ENCODE results near the gene TLE7.

TLE7 gene

GRCh38 chr16:71436473-71436872, 5.4 kb downstream of the TLE7 start:
- Mint-ChIP-seq H3K4me1 (peaks cover 6 to 7% of the 10 kb centered on the region in 2 donors), H3K9me3 (peaks cover 0 to 2% of the 10 kb centered on the region in 2 donors), H3K27me3 (peaks cover 37 to 58% of the 10 kb centered on the region in 2 donors), H3K27ac (no peak overlapping the region), H3K4me3 (no peak overlapping the region), H3K36me3 (no peaks in the 10 kb centered on the region)
- ATAC-seq (replicated peaks) = no peak
- DNase-seq = no peak

- DNase-seq (no peak), ATAC-seq (replicated peaks) (no peak)
- Mint-ChIP-seq H3K27ac (no peak overlapping the region), H3K27me3 (peaks cover 30 to 63% of the 10 kb centered on the region in 2 donors), H3K4me1 (no peaks in the 10 kb centered on the region), H3K36me3 (no peaks in the 10 kb centered on the region), H3K4me3 (no peak overlapping the region), H3K9me3 (peaks cover 2 to 3% of the 10 kb centered on the region in 2 donors)
These were observed 8.9 kb downstream of the TLE7 start for GRCh38 chr16:71432906-71433305.

GRCh38 chr16:71431991-71432390, 9.9 kb downstream of the TLE7 start:
- ATAC-seq (replicated peaks) = no peak
- H3K4me3 Mint-ChIP-seq = no peak overlapping the region
- H3K9me3 Mint-ChIP-seq = peaks cover 2 to 3% of the 10 kb centered on the region in 2 donors
- DNase-seq = no peak
- H3K27me3 Mint-ChIP-seq = peaks cover 25 to 62% of the 10 kb centered on the region in 2 donors
- H3K4me1 Mint-ChIP-seq = no peaks in the 10 kb centered on the region
- H3K36me3 Mint-ChIP-seq = no peaks in the 10 kb centered on the region
- no peak overlapping the region for H3K27ac Mint-ChIP-seq

- no peak for DNase-seq
- no peak overlapping the region for H3K27ac Mint-ChIP-seq
- peaks cover 2 to 3% of the 10 kb centered on the region in 2 donors for H3K9me3 Mint-ChIP-seq
- no peak overlapping the region for H3K4me3 Mint-ChIP-seq
- ATAC-seq (replicated peaks) = no peak
- peaks cover 33 to 63% of the 10 kb centered on the region in 2 donors for H3K27me3 Mint-ChIP-seq
- no peaks in the 10 kb centered on the region for H3K36me3 Mint-ChIP-seq
- peaks cover 4 to 5% of the 10 kb centered on the region in 2 donors for H3K4me1 Mint-ChIP-seq
These were observed 10.7 kb downstream of the TLE7 start for GRCh38 chr16:71431176-71431575.

DNA sequence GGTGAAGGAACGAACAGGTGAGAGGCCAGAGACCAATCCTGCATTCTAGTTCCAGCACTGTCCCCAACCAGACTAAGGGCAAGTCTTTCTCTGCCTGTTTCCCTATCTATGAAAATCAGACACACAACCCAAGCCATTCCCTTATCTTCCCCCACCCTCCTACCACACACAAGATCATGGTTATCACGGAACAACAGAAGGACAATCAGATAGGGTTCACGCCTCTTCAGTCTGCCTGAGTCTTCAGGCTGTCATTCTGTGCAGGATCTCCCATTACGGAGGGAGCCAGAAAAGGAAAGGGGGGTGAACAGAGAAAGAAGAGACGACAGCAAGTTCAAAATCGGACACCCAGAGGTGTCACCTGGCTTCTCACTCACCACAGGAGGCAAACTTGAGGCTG, 11.1 kb downstream of the TLE7 start:
- no peak for ATAC-seq (replicated peaks)
- Mint-ChIP-seq H3K4me1 (peaks cover 9% of the 10 kb centered on the region in 2 donors), H3K9me3 (peaks cover 2 to 3% of the 10 kb centered on the region in 2 donors), H3K27me3 (peaks cover 37 to 67% of the 10 kb centered on the region in 2 donors), H3K27ac (no peak overlapping the region), H3K4me3 (no peak overlapping the region), H3K36me3 (no peaks in the 10 kb centered on the region)
- DNase-seq = no peak

DNA sequence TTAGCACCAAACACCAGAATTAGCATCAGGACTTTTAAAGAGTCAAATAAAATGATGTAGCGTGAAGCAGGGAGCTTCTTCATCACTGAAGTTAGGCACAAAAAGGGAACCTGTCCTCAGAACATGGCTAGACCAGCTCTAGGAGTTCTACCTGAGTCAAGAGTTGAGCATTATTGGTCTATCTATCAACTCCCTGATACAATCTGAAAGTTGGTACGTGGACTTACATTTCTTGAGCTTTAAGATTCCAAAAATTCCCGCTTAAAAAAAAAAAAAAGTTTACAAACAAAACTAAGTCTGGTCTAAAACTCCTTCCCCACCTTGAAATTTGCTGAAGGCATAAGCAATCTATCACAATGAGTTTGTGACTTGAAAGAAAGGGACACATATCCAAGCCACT, 12.3 kb downstream of the TLE7 start:
- no peak for DNase-seq
- Mint-ChIP-seq H3K4me1 (peaks cover 9 to 11% of the 10 kb centered on the region in 2 donors), H3K27ac (no peak overlapping the region), H3K27me3 (peaks cover 49 to 79% of the 10 kb centered on the region in 2 donors), H3K4me3 (no peak overlapping the region), H3K9me3 (peaks cover 2 to 3% of the 10 kb centered on the region in 2 donors), H3K36me3 (no peaks in the 10 kb centered on the region)
- ATAC-seq (replicated peaks) = no peak

GRCh38 chr16:71428883-71429282, 13.0 kb downstream of the TLE7 start:
- H3K4me1 Mint-ChIP-seq = peaks cover 9 to 11% of the 10 kb centered on the region in 2 donors
- H3K27ac Mint-ChIP-seq = no peak overlapping the region
- DNase-seq (no peak), ATAC-seq (replicated peaks) (no peak)
- H3K27me3 Mint-ChIP-seq = peaks cover 56 to 85% of the 10 kb centered on the region in 2 donors
- H3K4me3 Mint-ChIP-seq = no peak overlapping the region
- no peaks in the 10 kb centered on the region for H3K36me3 Mint-ChIP-seq
- H3K9me3 Mint-ChIP-seq = peaks cover 2 to 3% of the 10 kb centered on the region in 2 donors

DNA sequence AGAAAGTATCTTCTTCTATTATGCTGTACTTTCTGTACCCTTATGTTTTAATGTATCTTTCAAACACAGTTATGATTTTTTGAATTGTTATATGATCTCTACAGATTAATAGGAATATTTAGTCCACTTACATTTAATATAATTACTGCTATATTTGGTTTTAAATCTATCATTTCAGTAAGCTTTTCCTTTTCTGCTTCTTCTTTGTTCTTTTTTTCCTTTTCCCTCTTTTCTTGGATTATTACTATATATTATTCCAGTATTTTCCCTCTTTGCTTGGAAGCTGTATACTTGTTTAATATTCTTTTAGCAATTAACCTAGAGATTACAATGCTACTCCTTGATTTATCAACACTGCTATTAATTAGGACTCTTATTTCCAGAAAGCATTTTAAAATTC, 13.5 kb downstream of the TLE7 start:
- H3K4me1 Mint-ChIP-seq = peaks cover 9 to 11% of the 10 kb centered on the region in 2 donors
- DNase-seq = no peak
- H3K9me3 Mint-ChIP-seq = peaks cover 2 to 3% of the 10 kb centered on the region in 2 donors
- H3K27ac Mint-ChIP-seq = no peak overlapping the region
- peaks cover 58 to 86% of the 10 kb centered on the region in 2 donors for H3K27me3 Mint-ChIP-seq
- H3K4me3 Mint-ChIP-seq = no peak overlapping the region
- no peak for ATAC-seq (replicated peaks)
- no peaks in the 10 kb centered on the region for H3K36me3 Mint-ChIP-seq

DNA sequence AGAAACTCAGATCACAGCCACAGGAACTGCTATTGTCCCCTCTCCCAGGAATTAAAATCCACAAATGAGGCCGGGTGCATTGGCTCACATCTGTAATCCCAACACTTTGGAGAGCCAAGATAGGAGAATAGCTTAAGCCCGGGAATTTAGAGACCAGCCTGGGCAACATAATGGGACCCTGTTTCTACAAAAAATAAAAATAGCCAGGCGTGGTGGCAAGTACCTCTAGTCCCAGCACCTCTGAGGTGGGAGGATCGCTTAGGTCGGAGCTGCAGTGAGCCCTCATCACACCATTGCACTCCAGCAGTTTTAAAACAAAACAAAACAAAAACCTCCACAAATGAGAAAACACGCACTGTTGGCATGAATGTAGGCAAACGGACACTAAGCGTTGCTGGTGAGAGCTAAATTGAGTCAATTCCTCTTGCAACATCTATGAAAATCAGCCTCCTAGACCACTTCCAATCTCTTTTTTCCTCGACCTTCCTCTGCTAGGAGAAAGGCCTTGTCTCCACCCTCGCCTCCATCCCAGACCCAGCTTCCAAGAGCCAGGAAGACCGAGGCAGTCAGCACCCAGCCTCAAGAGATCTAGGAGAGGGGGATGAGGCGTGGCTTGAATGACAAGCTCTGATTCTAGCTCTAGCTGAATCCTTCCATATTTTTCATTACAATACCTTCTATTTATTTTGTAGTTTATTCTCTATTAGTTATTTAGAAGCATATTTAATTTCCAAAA, 14.8 kb downstream of the TLE7 start:
- Mint-ChIP-seq H3K27ac (peak overlapping the region; percentile 95), H3K4me3 (no peak overlapping the region), H3K9me3 (peaks cover 2 to 3% of the 10 kb centered on the region in 2 donors), H3K36me3 (no peaks in the 10 kb centered on the region), H3K4me1 (peaks cover 9 to 11% of the 10 kb centered on the region in 2 donors), H3K27me3 (peaks cover 66 to 80% of the 10 kb centered on the region in 2 donors)
- ATAC-seq (replicated peaks) (no peak), DNase-seq (no peak)

DNA sequence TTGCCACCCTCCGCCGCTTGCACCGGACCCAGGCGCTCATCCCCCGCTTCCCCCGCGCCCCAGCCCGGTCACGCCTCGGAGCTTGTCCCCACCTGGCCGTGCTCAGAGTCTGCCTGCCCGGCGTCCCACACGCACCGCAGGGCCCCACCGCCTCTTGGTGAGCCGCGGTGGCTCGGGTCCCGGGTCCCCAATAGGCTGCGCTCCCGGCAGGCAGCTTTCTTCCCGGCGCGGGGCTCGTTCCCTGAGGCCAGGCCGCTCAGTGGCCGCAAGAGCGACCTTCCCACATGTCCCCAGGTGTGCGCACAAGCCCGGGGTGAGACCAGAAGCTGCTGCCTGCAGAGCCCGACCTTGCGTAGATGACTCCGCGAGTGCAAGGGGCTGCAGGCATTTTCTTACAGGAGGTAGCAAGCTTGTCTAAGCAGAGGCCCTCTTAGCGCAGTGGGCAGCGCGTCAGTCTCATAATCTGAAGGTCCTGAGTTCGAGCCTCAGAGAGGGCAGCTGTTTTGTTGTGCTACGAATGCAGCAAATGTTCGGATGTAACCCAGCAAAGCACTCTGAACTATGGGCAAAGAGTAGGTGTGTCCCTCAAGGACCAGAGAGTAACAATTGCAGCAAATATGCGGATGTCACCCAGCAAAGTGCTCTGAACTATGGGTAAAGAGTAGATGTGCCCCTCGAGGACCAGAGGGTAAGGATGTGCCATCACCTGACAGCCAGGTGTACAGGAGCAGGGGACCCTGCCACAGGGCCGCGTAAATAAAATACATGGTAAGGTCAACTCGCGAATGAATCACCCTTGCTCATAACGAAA, 15.6 kb downstream of the TLE7 start:
- no peaks in the 10 kb centered on the region for H3K36me3 Mint-ChIP-seq
- DNase-seq (peak; percentile 27), ATAC-seq (replicated peaks) (peak; percentile 80 to 88)
- peak overlapping the region; percentile 61 to 73 for H3K4me3 Mint-ChIP-seq
- H3K27ac Mint-ChIP-seq = peak overlapping the region; percentile 95
- peaks cover 2 to 3% of the 10 kb centered on the region in 2 donors for H3K9me3 Mint-ChIP-seq
- peaks cover 9 to 11% of the 10 kb centered on the region in 2 donors for H3K4me1 Mint-ChIP-seq
- H3K27me3 Mint-ChIP-seq = peaks cover 66 to 75% of the 10 kb centered on the region in 2 donors

DNA sequence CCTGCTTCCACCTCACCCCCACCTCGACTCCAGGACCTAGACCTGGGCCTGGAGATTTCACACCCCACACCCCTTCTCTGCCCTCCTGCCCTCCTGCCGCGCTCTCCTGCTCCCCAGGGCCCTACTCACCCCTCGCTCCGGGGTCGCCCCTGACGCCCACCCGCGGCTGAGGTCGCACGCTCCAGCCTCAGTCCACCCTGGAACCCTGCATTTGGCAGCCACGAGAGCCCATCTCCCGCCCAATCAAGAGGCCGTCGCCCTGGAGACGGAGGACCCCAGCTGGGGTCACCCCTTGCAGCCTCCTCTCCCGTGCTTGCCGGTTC, 16.1 kb downstream of the TLE7 start:
- ATAC-seq (replicated peaks) (no peak), DNase-seq (no peak)
- peaks cover 64 to 69% of the 10 kb centered on the region in 2 donors for H3K27me3 Mint-ChIP-seq
- H3K9me3 Mint-ChIP-seq = peaks cover 2 to 3% of the 10 kb centered on the region in 2 donors
- H3K4me3 Mint-ChIP-seq = peak overlapping the region in 1 of 2 donors; percentile 73
- H3K27ac Mint-ChIP-seq = no peak overlapping the region
- H3K36me3 Mint-ChIP-seq = no peaks in the 10 kb centered on the region
- H3K4me1 Mint-ChIP-seq = peaks cover 9 to 11% of the 10 kb centered on the region in 2 donors

DNA sequence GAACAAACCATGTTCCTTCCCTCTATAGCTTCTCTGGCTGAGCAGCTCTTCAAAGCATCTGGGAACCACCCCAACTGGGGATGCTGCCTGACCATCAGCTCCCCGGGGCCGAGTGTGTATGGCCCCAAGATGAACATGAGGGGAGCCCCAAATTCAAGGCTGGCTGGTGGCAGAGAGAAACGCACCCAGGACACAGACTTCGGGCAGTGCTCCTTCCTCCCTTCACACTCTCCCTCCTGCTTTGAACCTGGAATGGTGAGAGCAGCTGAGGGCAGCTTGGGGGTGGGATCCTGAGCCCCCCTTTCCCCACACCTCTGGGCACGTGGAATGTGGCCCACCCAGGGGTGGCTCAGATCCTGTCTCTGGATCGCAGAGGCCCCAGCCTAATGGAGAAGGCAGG, 17.2 kb downstream of the TLE7 start:
- Mint-ChIP-seq H3K27me3 (peaks cover 58 to 61% of the 10 kb centered on the region in 2 donors), H3K27ac (no peak overlapping the region), H3K4me1 (peaks cover 9 to 11% of the 10 kb centered on the region in 2 donors), H3K4me3 (no peak overlapping the region), H3K9me3 (peaks cover 2 to 3% of the 10 kb centered on the region in 2 donors), H3K36me3 (no peaks in the 10 kb centered on the region)
- ATAC-seq (replicated peaks) (no peak), DNase-seq (no peak)

- peaks cover 55 to 61% of the 10 kb centered on the region in 2 donors for H3K27me3 Mint-ChIP-seq
These were observed 18.0 kb downstream of the TLE7 start for GRCh38 chr16:71423865-71424264.

GRCh38 chr16:71423016-71423415, 18.8 kb downstream of the TLE7 start:
- Mint-ChIP-seq H3K27me3 (peaks cover 58 to 61% of the 10 kb centered on the region in 2 donors), H3K27ac (no peak overlapping the region), H3K4me3 (no peak overlapping the region), H3K36me3 (no peaks in the 10 kb centered on the region), H3K4me1 (peaks cover 9 to 11% of the 10 kb centered on the region in 2 donors), H3K9me3 (no peaks in the 10 kb centered on the region)
- DNase-seq (no peak), ATAC-seq (replicated peaks) (no peak)

More at GRCh38 chr16:71423865-71424264, 18.0 kb downstream of the TLE7 start:
- H3K4me3 Mint-ChIP-seq = no peak overlapping the region
- H3K27ac Mint-ChIP-seq = no peak overlapping the region
- no peaks in the 10 kb centered on the region for H3K36me3 Mint-ChIP-seq
- H3K4me1 Mint-ChIP-seq = peaks cover 9 to 11% of the 10 kb centered on the region in 2 donors
- DNase-seq = no peak
- ATAC-seq (replicated peaks) = no peak
- peaks cover under 1 to 1% of the 10 kb centered on the region in 2 donors for H3K9me3 Mint-ChIP-seq
